Caco-2 (cell line): ENCODE measurements around the gene NEGR1. TPM values are rescaled to one million over a fixed set of nuclear protein-coding genes. Genes with fewer than 3 reads are reported as not detected.
A peak's percentile ranks its signal among the peaks of the same experiment; 100 is the strongest.

ENCODE experiments used
- BruUV-seq: library from RNA; stranded (reverse); fragments of 400-500 nt; replicated peaks from 2 replicates; lab custom pipeline; 2021; lab: Mats Ljungman, UMichigan
- CTCF ChIA-PET: fragments of 300-600 bp; sonication (Branson Sonifier 250); formaldehyde crosslinking; loops from one replicate; lab custom pipeline; 2022; ENCODE audit warnings: antibody characterized with exemption; lab: Charles Lee
- POLR2A ChIA-PET: fragments of 300-600 bp; sonication (Branson Sonifier 250); formaldehyde crosslinking; loops from one replicate; lab custom pipeline; 2022; ENCODE audit warnings: antibody characterized with exemption; lab: Charles Lee
- DNase-seq, 2 experiments: peaks; one replicate each; pipeline versions ENCODE4 v3.0.0 to v3.0.0-alpha.2; 2020 to 2022
- H3K27me3 ChIP-seq: replicated peaks from 2 replicates; pipeline ENCODE4 v1.6.0; 2011; ENCODE audit warnings: low read length; ENCODE audit not compliant: control insufficient read depth, insufficient read depth
- H3K36me3 ChIP-seq: 2 replicates; pipeline ENCODE4 v1.5.1; 2011; ENCODE audit warnings: low read length; ENCODE audit not compliant: control insufficient read depth, insufficient read depth
- H3K4me1 ChIP-seq: fragments of 250-450 bp; sonication (Bioruptor Pico); 2 replicates; pipeline ENCODE4 v1.5.1; 2020; ENCODE audit warnings: mild to moderate bottlenecking
- H3K4me3 ChIP-seq: 2 replicates; pipeline ENCODE4 v1.5.1; 2011; ENCODE audit warnings: low read depth, mild to moderate bottlenecking, control low read depth, low read length
- H3K9me3 ChIP-seq: fragments of 250-450 bp; sonication (Bioruptor Pico); 2 replicates; pipeline ENCODE4 v1.5.1; 2020; ENCODE audit warnings: mild to moderate bottlenecking, moderate library complexity
- H3K27ac Mint-ChIP-seq: one replicate; pipeline ENCODE4 v1.8.0; 2022; ENCODE audit warnings: mixed read lengths; ENCODE audit not compliant: unreplicated experiment
- H3K27me3 Mint-ChIP-seq: one replicate; pipeline ENCODE4 v1.8.0; 2022; ENCODE audit warnings: mixed read lengths; ENCODE audit not compliant: insufficient read depth, unreplicated experiment
- H3K36me3 Mint-ChIP-seq: one replicate; pipeline ENCODE4 v1.8.0; 2022; ENCODE audit warnings: mild to moderate bottlenecking, mixed read lengths; ENCODE audit not compliant: insufficient read depth, unreplicated experiment
- H3K4me1 Mint-ChIP-seq: one replicate; pipeline ENCODE4 v1.8.0; 2022; ENCODE audit warnings: low read depth, mixed read lengths; ENCODE audit not compliant: unreplicated experiment
- H3K4me3 Mint-ChIP-seq: one replicate; pipeline ENCODE4 v1.8.0; 2022; ENCODE audit warnings: mild to moderate bottlenecking, moderate library complexity, mixed read lengths; ENCODE audit not compliant: unreplicated experiment
- H3K9me3 Mint-ChIP-seq: one replicate; pipeline ENCODE4 v1.8.0; 2022; ENCODE audit warnings: mixed read lengths; ENCODE audit not compliant: unreplicated experiment
- intact Hi-C: fragments of 100-400 bp; cut with micrococcal nuclease; formaldehyde crosslinking; loops from one replicate; pipeline ENCODE4 v1.10.0; 2022; ENCODE audit not compliant: unreplicated experiment
- total RNA-seq: library from RNA; stranded (reverse); gene quantifications from 2 replicates; pipeline ENCODE4 v1.2.3, GENCODE V29; 2022
- TF ChIP-seq, protein P1 (sequence below), 2 experiments: fragments of 200-600 bp in 1 of 2; IDR thresholded peaks; 1 replicate in 1 of 2; 2 replicates in 1 of 2; pipeline versions ENCODE4 v1.5.1 to v1.8.0; 2011 to 2022; ENCODE audit warnings: antibody characterized with exemption in 1 of 2, control low read depth in 1 of 2, inconsistent platforms in 1 of 2, low read depth in 1 of 2, low read length in 1 of 2, mild to moderate bottlenecking in 1 of 2, moderate library complexity in 1 of 2; ENCODE audit not compliant: insufficient read depth in 1 of 2, severe bottlenecking in 1 of 2, unreplicated experiment in 1 of 2

The NEGR1 gene
- total RNA-seq, 1 experiment from 2014 or later, result not detected

DNA sequence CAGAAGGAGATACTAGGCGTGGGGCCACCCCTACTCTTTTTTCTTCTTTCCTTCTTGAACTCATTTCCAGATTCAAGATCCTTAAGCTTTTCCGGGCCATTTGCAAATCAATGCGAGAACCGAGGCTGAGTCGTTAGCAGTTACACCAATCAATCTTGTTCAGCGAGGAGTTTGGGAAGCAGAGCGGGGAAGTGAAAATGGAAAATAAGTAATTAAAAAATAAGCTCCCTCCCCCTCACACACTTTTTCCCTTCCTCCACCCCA, 1.7 kb upstream of the NEGR1 start:
- BruUV-seq, result no TSS peak
- Histone ChIP-seq H3K9me3 (no peaks in the 10 kb centered on the region), H3K36me3 (no peaks in the 10 kb centered on the region), H3K4me3 (peak overlapping the region; percentile 43), H3K4me1 (no peaks in the 10 kb centered on the region), H3K27me3 (no peaks in the 10 kb centered on the region; the same call in 1 of the 2 replicates)
- intact Hi-C loops, result loop anchor here (5.0 kb wide), 2 partner anchors 77 to 97 kb away; no protein-coding TSS in a partner anchor
- peaks cover 10% of the 10 kb centered on the region for H3K27me3 Mint-ChIP-seq
- CTCF ChIA-PET, result interaction anchor here (1.0 kb wide), 1 partner anchor 38 kb away, joined by 3 read pairs; no protein-coding TSS in a partner anchor
- POLR2A ChIA-PET, result no interaction called here
- DNase-seq, result no peak
- H3K9me3 Mint-ChIP-seq, result no peaks in the 10 kb centered on the region
- no peak overlapping the region for H3K4me3 Mint-ChIP-seq
- no peak overlapping the region for H3K27ac Mint-ChIP-seq
- no peaks in the 10 kb centered on the region for H3K4me1 Mint-ChIP-seq
- TF ChIP-seq, protein P1, sequence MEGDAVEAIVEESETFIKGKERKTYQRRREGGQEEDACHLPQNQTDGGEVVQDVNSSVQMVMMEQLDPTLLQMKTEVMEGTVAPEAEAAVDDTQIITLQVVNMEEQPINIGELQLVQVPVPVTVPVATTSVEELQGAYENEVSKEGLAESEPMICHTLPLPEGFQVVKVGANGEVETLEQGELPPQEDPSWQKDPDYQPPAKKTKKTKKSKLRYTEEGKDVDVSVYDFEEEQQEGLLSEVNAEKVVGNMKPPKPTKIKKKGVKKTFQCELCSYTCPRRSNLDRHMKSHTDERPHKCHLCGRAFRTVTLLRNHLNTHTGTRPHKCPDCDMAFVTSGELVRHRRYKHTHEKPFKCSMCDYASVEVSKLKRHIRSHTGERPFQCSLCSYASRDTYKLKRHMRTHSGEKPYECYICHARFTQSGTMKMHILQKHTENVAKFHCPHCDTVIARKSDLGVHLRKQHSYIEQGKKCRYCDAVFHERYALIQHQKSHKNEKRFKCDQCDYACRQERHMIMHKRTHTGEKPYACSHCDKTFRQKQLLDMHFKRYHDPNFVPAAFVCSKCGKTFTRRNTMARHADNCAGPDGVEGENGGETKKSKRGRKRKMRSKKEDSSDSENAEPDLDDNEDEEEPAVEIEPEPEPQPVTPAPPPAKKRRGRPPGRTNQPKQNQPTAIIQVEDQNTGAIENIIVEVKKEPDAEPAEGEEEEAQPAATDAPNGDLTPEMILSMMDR (IDR thresholded peaks at IDR 0.05; ENCODE audit: insufficient read depth in 1 of 2, low read depth in 1 of 2, low read length in 1 of 2, severe bottlenecking in 1 of 2, unreplicated experiment in 1 of 2), result no peak
- H3K36me3 Mint-ChIP-seq, result no peaks in the 10 kb centered on the region

GRCh38 chr1:72283307-72284083, 1.2 kb upstream of the NEGR1 start:
- no peaks in the 10 kb centered on the region for H3K9me3 Mint-ChIP-seq
- Histone ChIP-seq H3K9me3 (no peaks in the 10 kb centered on the region), H3K4me1 (no peaks in the 10 kb centered on the region), H3K27me3 (no peaks in the 10 kb centered on the region; the same call in 1 of the 2 replicates), H3K36me3 (no peaks in the 10 kb centered on the region), H3K4me3 (peak overlapping the region; percentile 43)
- H3K4me3 Mint-ChIP-seq, result no peak overlapping the region
- H3K36me3 Mint-ChIP-seq, result no peaks in the 10 kb centered on the region
- intact Hi-C loops, result loop anchor here (5.0 kb wide), 2 partner anchors 76 to 96 kb away; no protein-coding TSS in a partner anchor
- H3K4me1 Mint-ChIP-seq, result no peaks in the 10 kb centered on the region
- ChIA-PET CTCF (interaction anchor here (1.0 kb wide), 1 partner anchor 38 kb away, joined by 3 read pairs; no protein-coding TSS in a partner anchor), POLR2A (no interaction called here)
- H3K27ac Mint-ChIP-seq, result no peak overlapping the region
- BruUV-seq, result no TSS peak
- peak in 1 of 2 experiments; percentile 6 for DNase-seq
- TF ChIP-seq, protein P1 (IDR thresholded peaks at IDR 0.05; ENCODE audit: insufficient read depth in 1 of 2, low read depth in 1 of 2, low read length in 1 of 2, severe bottlenecking in 1 of 2, unreplicated experiment in 1 of 2), result no peak
- peaks cover 10% of the 10 kb centered on the region for H3K27me3 Mint-ChIP-seq

GRCh38 chr1:72283022-72283306, 625 bp upstream of the NEGR1 start:
- no peaks in the 10 kb centered on the region for H3K36me3 ChIP-seq
- no peaks in the 10 kb centered on the region; the same call in 1 of the 2 replicates for H3K27me3 ChIP-seq
- ChIA-PET CTCF (no interaction called here), POLR2A (no interaction called here)
- Mint-ChIP-seq H3K4me1 (no peaks in the 10 kb centered on the region), H3K9me3 (no peaks in the 10 kb centered on the region), H3K4me3 (no peak overlapping the region), H3K27ac (no peak overlapping the region), H3K36me3 (no peaks in the 10 kb centered on the region), H3K27me3 (peaks cover 10% of the 10 kb centered on the region)
- TF ChIP-seq, protein P1 (IDR thresholded peaks at IDR 0.05; ENCODE audit: insufficient read depth in 1 of 2, low read depth in 1 of 2, low read length in 1 of 2, severe bottlenecking in 1 of 2, unreplicated experiment in 1 of 2), result no peak
- peak overlapping the region; percentile 43 for H3K4me3 ChIP-seq
- intact Hi-C loops, result loop anchor here (5.0 kb wide), 2 partner anchors 76 to 96 kb away; no protein-coding TSS in a partner anchor
- no peaks in the 10 kb centered on the region for H3K4me1 ChIP-seq
- H3K9me3 ChIP-seq, result no peaks in the 10 kb centered on the region
- DNase-seq, result no peak
- no TSS peak for BruUV-seq
